Activated gamma-delta T cell treated with Interleukin-2 at 50 U/mL for 16 hours (primary cell): Measurements from ENCODE around the gene DNPH1.

Experiments used
- DNase-seq: peaks from one replicate; pipeline ENCODE4 v3.0.0-alpha.2; 2020

DNPH1 gene, protein sequence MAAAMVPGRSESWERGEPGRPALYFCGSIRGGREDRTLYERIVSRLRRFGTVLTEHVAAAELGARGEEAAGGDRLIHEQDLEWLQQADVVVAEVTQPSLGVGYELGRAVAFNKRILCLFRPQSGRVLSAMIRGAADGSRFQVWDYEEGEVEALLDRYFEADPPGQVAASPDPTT

DNA sequence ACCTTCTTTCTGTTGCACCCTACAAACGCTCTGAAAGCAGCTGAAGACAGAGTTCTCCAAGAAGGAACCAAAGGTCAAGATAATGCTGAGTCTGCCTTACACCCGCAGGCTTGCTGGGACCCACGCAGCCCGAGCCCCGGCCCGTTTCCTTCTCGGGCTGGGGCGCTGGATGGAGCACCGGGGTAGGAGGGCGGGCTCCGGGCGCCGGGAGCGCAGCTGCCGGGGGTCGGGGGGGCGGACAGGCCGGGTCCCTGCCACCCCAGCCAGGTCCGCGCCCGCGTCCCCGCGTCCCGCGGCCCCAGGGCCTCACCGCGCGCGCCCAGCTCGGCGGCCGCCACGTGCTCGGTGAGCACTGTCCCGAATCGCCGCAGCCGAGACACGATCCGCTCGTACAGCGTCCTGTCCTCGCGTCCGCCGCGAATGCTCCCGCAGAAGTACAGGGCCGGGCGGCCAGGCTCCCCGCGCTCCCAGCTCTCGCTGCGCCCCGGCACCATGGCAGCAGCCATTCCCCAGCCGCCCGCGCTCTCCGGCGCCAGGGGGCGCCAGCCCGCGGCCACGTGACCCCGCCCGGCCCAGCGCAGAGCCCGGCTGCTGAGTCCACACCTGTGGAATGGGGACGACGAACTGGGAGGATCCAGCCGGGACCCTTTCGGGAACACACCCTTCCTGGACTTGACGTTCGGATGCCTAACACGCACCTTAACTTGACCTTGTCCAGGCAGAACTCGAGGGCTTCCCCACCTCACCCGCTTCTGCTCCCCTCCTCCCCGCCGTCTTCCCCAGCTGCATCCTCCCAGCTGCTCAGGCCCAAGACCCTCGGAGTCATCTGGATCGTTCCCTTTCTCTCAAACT is at the start of gene DNPH1:
Gene DNPH1, minus strand, starts transcription at position 531 of the 852 bp plus-strand sequence. Its CDS starts 25 bp downstream, at position 506.
- DNase-seq: peak; percentile 73

DNA sequence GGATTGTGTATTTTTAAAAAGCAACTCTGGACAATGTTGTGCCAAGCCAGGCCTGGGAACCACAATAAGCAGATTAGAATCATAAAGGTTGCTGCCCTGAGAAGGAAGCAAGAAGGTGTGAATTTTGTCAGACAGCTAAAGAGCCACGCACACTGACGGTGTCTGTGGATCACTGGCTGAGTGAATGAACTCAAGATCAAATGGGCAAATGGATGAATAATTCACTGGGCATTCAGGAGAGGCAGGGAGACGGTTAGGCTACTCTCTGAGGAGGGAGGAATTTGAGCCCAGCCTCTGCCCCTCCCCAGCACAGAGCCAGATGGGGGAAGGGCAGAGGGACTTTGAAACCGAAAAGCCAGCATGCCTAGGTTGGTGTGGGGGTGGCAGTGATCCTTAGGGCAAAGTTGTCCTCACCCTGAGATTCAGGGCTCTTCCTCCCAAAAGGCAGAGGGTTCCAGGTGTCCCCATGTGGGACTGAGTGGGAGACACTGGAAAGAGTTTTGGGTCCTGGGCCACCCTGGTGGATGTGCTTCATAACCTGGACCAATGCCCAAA is 49.3 kb upstream of the DNPH1 start:
- no peak for DNase-seq

DNA sequence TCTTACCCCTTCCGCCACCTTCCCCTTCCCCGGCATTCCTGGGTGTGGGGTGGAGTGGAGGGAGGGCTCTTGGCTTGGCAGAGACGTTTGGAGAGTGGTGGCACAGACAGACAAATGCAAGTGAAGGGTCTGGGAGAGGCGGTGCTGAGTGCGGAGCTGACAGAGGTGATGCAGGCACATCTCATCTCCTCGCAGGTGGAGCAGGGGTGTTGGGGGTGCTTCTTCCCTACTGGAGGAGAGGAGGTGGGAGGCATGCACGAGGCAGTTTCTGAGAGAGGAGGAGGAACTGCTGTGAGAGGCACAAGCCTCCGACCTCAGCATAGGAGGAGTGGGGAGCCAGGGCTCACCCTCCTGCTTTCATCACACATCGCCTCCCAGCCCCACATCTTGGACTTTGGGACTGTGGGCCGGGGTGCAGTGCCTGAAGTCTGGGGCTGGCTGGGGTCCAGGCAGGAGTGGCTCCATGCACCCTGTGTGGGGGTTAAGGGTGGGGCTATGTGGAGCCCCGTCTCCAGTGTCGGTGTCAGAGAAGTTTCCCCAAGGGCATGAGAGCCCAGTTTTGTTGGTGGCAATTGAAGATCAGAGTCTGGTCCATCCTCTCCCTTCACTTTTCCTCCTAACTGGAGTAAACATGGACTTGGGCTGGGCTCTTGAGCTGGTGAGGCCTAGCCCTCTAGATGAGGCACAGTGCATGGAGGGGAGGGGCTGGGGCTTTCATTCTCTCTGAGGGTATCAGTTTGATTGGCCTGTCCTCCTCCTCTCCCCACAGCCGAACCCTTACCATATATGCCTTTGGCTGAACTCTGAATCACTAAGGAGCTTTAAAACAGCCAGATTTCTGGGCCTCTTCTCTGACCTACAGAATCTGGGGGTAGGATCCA is 48.6 kb upstream of the DNPH1 start:
- DNase-seq: no peak

DNA sequence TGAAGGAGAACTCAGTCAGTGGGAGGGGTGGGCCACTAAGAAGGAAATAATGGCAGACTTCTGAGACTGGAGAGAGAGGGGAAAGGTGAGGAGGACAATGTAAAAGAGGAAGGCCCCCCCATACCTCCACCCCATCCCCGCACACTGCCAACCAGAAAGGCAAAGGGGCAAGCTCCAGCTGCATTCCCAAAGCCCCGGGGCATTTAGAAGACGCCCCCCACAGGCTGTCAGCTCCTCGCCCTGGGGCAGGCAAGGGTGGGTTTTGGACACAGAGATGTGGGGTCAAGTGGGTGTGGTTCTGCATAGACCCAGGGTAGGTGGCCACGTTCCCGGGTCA is 48.0 kb upstream of the DNPH1 start:
- no peak for DNase-seq

DNA sequence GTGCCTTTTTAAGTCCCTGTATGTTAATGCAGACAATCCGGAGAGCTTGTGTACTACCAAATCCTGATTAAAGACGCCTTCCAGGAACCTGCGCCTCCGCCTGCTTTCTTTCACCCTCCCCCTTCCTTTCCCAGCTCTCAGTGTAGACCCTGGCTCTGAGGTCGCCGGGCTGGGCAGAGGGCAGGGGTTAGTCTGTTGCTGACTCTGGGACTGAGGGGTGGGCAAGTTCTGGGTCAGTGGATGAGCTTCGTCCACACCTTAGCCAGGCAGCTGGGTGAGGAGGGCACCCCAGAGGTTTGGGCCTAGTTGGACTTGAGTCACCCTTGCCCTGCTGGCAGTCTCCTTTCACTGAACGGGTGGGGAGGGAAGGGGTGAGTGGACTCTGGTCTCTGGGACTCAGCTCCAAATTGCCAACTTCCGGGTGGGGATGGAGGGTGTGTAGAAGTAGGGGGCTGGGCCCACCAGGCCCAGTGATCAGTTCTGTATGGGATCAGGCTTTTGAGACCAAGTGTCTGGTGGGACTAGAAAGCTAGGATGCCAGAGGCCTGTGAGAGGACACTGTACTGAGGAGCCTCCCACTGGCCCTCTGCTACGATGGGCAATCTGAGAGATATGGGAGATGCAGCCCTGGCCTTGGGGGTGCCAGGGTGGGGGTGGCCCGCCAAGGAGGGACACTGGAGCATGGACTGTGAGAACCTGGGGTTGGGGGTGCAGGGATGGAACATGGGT is 47.5 kb upstream of the DNPH1 start:
- no peak for DNase-seq

DNA sequence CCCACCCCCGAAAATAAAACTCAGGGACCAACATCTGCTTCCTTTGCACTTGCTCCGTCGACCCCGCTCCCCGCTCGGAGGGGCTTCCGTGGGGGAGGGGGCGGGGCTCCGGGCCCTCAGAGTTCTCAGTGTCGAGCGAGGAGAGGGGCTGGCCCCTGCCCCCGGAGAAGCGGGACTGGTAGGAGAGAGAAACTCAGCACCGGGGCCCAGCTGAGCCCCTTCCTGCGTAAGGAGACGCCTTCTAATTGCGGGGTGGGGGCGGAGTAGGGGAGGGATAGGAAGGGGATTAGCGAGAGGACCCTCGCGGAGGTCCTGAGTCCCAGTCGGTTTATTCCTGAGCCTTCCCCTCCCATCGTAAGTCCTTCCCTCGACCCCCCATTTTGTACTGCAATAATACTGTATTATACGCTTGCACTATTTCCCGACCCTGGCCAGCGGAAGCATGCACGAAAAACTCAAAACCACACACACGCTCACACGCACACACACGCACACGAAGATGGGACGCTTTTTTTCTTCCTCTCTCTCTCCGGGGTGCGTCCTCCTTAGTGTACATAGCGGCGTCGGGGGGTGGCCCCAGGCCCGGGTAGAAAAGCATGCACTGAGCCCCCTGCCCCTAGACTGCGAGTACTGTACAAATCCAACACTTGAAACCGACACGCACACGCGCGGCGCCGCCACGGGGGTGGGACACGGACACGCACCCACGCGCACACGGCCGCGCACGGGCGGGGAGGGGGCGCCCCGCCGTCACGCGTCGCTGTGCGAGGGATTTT is 46.7 kb upstream of the DNPH1 start:
- DNase-seq: peak; percentile 20

DNA sequence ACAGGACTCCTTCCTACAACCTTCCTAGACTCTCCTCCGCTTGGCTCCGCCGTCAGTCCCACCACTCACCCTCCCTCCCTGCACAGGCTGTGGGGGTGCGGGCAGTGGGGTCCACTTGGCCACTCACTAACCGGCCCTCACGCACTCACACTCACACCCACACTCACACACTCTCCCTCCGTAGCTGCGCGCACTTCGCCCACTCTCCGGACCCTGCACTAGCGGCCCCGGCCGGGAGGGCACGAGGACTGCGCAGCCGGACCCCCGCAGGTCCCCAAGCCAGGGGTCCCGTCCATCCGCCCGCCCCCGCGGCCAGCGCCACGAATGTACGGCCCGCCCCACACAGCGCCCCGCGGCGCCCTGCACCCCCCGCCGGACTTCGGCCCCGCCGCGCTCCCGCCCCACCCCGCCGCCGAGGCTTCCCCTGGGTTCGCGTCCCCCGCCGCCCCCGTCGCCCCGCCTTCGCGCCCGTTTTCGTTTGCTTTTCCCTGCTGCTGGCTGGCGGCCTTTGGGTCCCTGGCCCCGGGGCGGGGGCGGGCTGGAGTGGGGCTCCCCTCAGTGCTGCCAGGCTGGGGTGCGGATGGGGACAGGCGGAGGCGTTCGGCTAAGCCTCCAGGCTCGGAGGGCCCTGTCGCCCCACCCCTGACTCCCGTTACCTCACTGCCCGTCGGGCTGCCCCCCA is 45.8 kb upstream of the DNPH1 start:
- DNase-seq: peak; percentile 20

DNA sequence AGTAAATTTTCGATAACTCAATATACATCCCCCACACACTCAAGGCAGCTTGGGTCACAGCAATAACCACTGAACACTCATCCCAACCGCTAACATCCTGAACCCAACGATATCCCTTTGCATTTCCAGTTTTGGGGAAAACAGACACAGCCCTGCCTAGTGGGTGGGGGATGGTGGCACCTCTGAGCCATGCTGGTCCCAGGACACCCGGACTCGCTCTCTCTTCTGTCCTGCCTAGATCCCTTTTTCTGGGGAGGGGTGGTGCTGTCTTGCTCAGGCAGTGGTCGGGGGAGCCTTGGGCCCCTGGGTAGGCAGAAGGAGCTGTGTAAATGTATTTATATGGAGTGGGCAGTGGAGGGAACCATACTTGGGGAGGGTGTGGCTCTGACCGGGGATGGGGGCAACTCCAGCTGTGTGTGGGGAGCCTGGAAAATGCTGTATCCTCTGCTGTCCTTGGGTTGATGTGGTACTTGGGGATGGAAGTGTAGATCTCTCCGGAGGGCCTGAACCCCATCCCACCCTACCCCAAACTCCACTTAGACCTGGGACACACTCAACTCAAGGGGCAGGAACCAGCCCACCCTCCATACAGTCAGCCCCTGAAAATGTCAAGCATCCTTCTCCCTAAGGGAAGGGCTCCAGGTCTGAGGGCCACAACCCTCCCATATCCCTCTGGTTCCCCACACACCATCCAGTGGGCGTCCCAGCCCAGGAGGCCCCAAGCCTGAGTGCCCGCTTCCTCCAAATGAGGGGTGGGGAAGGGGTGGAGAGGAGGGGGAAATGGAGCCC is 45.0 kb upstream of the DNPH1 start:
- DNase-seq: no peak

DNA sequence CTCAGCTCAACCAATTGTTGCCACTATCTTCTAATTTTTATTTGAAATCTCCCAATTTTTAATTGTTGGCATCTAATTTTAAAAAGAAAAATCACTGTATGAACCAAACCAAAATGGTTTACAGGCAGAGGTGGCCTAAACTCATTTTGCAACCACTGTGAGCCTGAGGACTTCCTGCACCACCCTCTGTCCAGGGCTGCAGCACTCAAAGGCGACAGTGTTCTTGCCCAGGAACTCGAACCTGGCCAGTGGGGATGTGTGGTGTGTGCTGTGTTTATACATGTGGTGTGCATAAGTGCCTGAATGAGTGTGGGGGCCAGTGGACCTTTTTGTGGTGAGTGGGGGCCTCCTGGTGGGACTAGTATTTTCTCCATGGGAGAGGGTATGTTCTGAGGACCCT is 44.4 kb upstream of the DNPH1 start:
- DNase-seq: no peak

DNA sequence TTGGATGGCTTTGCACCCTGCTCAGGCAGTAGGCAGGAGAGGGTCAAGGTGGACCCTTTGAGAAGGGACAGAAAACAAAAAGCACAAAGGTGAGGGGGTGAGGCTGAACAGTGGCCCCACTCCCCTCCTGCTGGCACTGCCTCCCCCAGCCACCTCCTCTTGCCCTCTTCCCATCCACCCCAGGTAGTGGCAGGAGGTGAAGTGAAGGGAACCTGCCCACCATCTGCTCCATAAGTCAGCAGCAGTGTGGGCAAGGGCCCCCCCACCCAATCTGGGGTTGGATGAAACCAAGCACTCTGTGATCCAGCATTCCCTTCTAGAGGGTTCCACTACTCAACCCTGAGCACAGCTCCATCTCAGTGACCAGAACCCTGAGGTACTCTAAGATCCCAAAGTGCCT is 42.7 kb upstream of the DNPH1 start:
- no peak for DNase-seq

DNA sequence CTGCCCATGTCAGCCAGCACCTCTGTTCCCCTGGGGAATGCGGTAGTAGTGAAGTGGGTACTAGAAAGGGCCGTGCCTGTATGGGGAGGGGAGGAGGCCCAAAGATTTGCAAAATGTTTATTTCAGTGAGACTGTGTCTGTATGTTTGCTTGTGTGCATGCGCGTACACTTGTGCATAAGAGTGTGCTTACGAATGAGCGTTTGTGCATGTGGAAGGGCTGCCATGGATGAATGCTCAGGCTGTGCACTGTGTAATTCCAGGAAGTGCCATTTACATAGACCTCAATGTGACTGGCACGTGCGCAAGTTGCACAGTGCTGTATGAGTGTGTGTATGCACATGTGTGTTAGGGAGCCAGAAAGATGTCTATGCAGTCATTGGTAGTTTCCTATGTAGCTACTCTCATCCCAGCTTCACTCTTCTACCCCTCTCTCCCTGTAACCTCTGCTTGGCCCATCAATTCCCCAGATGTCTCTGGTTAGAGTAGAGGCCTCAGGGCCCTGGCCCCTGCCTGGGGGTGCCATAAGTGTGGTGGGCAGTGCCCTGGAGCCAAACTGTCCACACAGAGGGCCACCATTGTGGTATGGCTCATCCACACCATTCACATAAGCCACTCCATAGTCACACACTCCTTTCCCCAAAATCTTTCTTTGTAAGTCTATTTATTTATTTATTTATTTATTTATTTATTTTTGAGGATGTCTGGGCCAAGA is 42.0 kb upstream of the DNPH1 start:
- no peak for DNase-seq

DNA sequence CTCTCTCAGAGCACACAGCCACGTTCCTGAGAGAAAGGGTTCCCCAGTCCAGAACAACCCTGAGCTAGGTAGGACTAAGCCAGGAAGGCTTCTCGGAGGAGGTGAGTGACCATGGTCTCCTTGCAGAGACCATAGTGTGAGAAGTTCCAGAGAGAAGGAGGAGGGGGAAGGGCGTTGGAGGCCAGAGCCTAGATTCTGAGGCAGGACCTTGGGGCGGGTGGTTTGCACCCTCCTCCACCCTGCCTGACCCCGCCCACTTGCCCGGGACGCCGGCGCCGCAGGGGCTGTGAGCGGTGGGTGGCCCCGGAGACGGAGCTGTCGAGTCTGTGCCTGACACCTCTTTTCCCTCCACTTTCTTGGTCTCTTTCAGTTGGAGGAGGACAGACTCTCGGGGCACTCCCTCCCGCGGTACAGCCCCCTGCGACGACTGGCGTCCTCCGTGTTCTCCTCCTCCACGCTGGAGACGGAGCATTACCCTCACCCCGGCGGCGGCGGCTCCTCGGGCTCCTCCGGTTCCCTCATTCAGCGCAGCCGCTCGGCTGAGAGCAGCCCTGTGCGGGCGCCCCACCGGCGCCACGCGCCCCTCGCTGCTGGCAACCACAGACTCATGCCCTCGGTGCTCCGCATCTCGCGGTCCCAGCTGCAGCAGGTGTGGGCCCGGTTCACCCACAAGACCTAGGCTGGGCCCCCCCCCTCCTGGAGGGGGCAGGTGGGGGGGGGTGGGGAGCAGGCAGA is 40.2 kb upstream of the DNPH1 start:
- DNase-seq: peak; percentile 32

DNA sequence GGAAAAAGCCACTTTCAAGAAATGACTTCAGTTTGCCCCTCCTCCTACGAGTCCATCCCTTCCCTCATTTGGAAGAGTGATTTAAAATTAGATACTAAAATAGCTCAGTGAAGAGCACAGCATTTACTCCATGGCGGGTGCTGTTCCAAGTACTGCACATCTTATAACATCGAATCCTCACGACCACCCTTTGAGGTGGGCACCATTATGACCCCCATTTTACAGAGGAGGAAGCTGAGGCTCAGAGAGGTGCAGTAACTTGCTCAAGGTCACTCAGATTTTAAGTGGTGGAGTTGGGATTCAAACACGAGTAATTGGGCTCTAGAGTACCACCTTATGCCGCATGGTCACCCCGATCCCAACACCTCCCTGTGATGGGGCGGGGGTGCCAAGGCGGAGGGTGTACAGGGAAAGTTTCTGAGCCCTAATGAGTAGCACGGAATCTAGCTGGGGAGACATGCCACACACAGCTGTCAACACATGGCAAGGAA is 39.5 kb upstream of the DNPH1 start:
- no peak for DNase-seq

DNA sequence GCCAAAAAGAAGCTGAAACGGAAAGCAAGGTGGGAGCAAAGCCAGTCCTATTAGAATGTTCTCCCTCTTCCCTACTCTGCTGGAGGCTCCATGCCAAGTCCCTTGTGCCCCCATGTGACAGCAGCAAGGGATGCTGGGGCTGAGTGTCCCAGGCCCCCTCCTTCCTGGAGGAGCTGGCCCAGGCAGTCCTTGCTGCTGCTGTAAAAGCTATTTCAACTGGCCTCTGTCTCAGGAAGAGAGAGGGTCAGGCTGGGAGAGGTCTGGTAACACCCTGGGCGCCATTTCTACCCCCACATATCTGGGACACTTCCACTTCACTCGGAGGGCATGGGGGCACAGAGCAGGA is 39.0 kb upstream of the DNPH1 start:
- no peak for DNase-seq

DNA sequence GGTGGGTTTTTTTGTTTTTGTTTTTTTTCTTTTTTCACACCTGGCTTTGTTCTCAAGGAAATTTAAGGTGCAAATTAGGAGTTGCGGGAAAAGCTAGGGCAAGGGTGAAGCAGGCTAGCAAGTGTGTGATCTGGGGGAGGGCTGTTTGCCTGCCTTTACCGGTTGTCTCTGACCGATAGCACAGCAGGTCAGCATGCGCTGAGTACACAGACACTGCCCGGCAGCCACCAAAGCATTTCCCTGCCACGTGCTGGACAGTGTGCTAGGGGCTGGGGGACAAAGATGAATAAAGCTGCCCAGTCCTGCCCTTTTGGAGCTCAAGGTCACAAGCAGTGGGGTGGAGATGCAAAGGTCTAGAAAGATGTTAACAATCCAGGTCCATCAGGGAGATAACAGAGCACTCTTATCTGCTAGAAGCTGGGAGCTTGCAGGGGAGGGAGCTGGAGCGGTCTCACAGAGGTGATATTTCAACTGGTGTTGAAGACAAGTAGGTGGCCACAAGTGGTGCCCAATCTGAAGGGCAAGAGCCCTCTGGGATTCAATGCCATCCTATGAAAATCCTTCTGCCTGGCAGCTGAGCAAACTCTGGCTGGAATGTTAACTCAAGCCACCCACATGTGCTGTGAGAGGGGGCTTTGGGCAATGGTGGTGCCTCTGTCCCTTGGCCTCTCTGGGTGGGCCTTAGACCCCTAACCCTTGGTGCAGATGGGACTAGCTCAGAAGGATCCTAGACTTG is 38.5 kb upstream of the DNPH1 start:
- DNase-seq: no peak

DNA sequence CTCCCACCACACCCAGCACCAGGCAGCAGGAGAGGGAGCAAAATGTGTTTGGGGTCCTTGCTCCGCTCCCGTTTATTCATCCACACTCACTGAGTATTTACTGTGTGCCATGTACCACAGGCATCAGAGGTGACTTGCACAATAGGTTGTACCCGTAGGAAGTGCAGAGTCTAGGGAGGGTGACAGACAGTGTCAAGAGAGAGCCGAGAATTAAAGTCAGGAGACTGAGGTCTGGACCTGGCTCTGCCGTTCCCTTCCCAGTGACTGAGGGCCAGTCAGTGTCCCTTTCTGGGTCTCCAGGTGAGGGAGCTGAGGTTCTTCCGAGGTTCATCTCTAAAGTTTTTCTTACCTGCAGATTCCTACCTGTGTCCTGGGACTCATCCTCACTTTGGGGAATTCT is 36.3 kb upstream of the DNPH1 start:
- DNase-seq: no peak

DNA sequence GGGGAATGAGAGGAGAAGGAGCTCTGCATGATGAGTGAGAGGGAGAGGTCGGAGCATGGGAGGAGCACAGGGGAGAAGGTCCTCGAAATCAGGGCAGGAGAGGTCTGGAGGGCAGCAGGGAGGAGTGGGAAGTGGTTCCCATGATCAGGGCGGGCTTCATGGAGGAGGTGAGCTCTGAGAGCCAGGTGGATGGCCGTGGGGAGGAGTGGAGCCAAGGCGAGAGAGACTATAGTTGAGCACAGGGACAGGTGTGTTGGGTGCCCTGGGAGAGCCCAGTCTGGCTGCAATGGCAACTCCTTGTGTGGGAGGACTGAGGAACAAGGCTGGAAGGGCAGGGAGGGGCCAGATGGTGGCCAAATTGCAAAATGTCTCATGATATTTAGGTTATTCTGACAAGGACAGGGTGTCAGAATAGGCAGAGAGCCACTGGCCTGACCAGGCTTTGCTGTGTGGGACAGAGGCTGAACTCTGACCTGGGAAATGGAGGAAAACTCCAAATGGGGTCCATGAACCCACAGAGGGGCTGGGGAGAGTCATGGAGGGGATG is 35.4 kb upstream of the DNPH1 start:
- DNase-seq: no peak
